Transverse colon (tissue), 4 donors: Measurements from ENCODE around the gene TBL3. TPM values are rescaled to one million over a fixed set of nuclear protein-coding genes. Genes with fewer than 3 reads are reported as not detected.

Experiments used
- DNase-seq: peaks from one replicate; pipeline ENCODE4 v3.0.0-alpha.2; 2019
- H3K27ac ChIP-seq, 4 donors: fragments of 200-600 bp; sonication (generic); 2 replicates each; pipeline ENCODE4 v1.5.1; 2016 to 2018; ENCODE audit warnings: inconsistent platforms in 4 of 4
- H3K27me3 ChIP-seq: fragments of 200-600 bp; sonication (generic); 2 replicates; pipeline ENCODE4 v1.5.1; 2017; ENCODE audit warnings: inconsistent platforms
- H3K36me3 ChIP-seq, 4 donors: fragments of 200-600 bp; sonication (generic); 2 replicates each; pipeline ENCODE4 v1.5.1; 2017 to 2019; ENCODE audit warnings: inconsistent platforms in 4 of 4
- H3K4me1 ChIP-seq, 4 donors: fragments of 200-600 bp; sonication (generic); 2 replicates each; pipeline ENCODE4 v1.5.1; 2017 to 2020; ENCODE audit warnings: inconsistent platforms in 4 of 4
- H3K4me3 ChIP-seq, 4 donors: fragments of 200-600 bp; sonication (generic); 1 replicate in 1 of 4; 2 replicates in 3 of 4; pipeline versions ENCODE4 v1.5.1 to v1.6.1; 2017 to 2019; ENCODE audit warnings: inconsistent platforms in 4 of 4
- H3K9me3 ChIP-seq, 2 donors: fragments of 200-600 bp; sonication (generic); 2 replicates each; pipeline ENCODE4 v1.5.1; 2017 to 2019; ENCODE audit warnings: inconsistent platforms in 2 of 2
- CTCF ChIP-seq, 5 experiments: fragments of 200-600 bp in 3 of 5; fragments of 450-650 bp in 2 of 5; sonication (generic) in 3 of 5; IDR thresholded peaks; 1 replicate in 2 of 5; 2 replicates in 3 of 5; pipeline ENCODE4 v1.5.1; 2016 to 2017; ENCODE audit warnings: antibody characterized with exemption in 5 of 5, inconsistent platforms in 3 of 5, mild to moderate bottlenecking in 2 of 5, moderate library complexity in 1 of 5
- EP300 ChIP-seq: sonication (generic); formaldehyde crosslinking; IDR thresholded peaks from one replicate; pipeline ENCODE4 v1.6.1; 2017; ENCODE audit warnings: antibody characterized with exemption, low read depth
- POLR2A ChIP-seq: fragments of 450-650 bp; IDR thresholded peaks from one replicate; pipeline ENCODE4 v1.6.1; 2016; ENCODE audit warnings: antibody characterized with exemption, mild to moderate bottlenecking, moderate library complexity
- POLR2AphosphoS5 ChIP-seq, 3 donors: sonication (generic); formaldehyde crosslinking; IDR thresholded peaks; one replicate each; pipeline ENCODE4 v1.6.1; 2016; ENCODE audit warnings: antibody characterized with exemption in 3 of 3
- whole genome bisulfite sequencing, 2 donors: methylation state at CpG; one replicate each; pipeline ENCODE4 v1.1.5; 2018; ENCODE audit warnings: low coverage in 1 of 2; 5-methylcytosine and 5-hydroxymethylcytosine counted together
- in situ Hi-C, 4 donors: fragments of 200-750 bp; cut with MboI; loops; one replicate each; pipeline versions ENCODE4 v1.15.0 to v1.15.1; 2017; ENCODE audit warnings: low sequenced_read_pairs in 3 of 4, low pct_ligation_motif_present in 1 of 4, low pct_unique_long_range_greater_than_20kb in 1 of 4
- intact Hi-C: fragments of 100-400 bp; cut with DNase I; formaldehyde crosslinking; loops from one replicate; pipeline ENCODE4 v1.15.1; 2023; ENCODE audit warnings: low total_unique reads
- total RNA-seq, 4 donors: library from RNA; depleted of rRNA; stranded (reverse); fragments of >200 nt; gene quantifications; one replicate each; pipeline ENCODE4 v1.1.0, GENCODE V29; 2016

The TBL3 gene
- total RNA-seq, 4 donors from 2014 or later, result 23.2 to 31.0 (median 28.2) TPM

GRCh38 chr16:1976951-1977874, 5.4 kb downstream of the TBL3 start:
- Histone ChIP-seq H3K27me3 (peaks cover 44% of the 10 kb centered on the region), H3K36me3 (peaks cover 0 to 12% (median 7%) of the 10 kb centered on the region in 4 donors)

GRCh38 chr16:1977875-1978268, 6.0 kb downstream of the TBL3 start:
- WGBS, 2 donors, result 89% methylated on average over 13 of the region's 18 CpGs; no CpG with 5 or more reads in 1 of the 2 donors
- no peak for DNase-seq
- H3K27ac ChIP-seq, result no peak overlapping the region
- H3K4me1 ChIP-seq, result peaks cover 4 to 45% (median 38%) of the 10 kb centered on the region in 4 donors
- TF ChIP-seq CTCF (IDR thresholded peaks at IDR 0.05), result no peak
- intact Hi-C loops, result no loop called here
- peaks cover 0 to 12% (median 7%) of the 10 kb centered on the region in 4 donors for H3K36me3 ChIP-seq
- H3K9me3 ChIP-seq, result no peaks in the 10 kb centered on the region
- in situ Hi-C loops, result no loop called here
- no peak overlapping the region for H3K4me3 ChIP-seq
- peaks cover 44% of the 10 kb centered on the region for H3K27me3 ChIP-seq

More at GRCh38 chr16:1976951-1977874, 5.4 kb downstream of the TBL3 start:
- TF ChIP-seq POLR2A (no peak), POLR2AphosphoS5 (IDR thresholded peaks at IDR 0.05) (no peak), EP300 (no peak)
- H3K4me3 ChIP-seq, result no peak overlapping the region
- intact Hi-C loops, result no loop called here
- peaks cover 7 to 44% (median 37%) of the 10 kb centered on the region in 4 donors for H3K4me1 ChIP-seq
- DNase-seq, result no peak
- WGBS, 2 donors, result 92% methylated on average over 29 of the region's 33 CpGs; no CpG with 5 or more reads in 1 of the 2 donors
- no peak overlapping the region for H3K27ac ChIP-seq
- in situ Hi-C loops, result no loop called here
- H3K9me3 ChIP-seq, result no peaks in the 10 kb centered on the region

- peaks cover 7 to 45% (median 40%) of the 10 kb centered on the region in 4 donors for H3K4me1 ChIP-seq
- DNase-seq, result no peak
Measured at GRCh38 chr16:1978476-1979120, 6.7 kb downstream of the TBL3 start.

More at GRCh38 chr16:1978476-1979120, 6.7 kb downstream of the TBL3 start:
- WGBS, 2 donors, result 67% methylated on average over 35 of the region's 37 CpGs; no CpG with 5 or more reads in 1 of the 2 donors
- in situ Hi-C loops (no loop called here), intact Hi-C loops (no loop called here)
- H3K27me3 ChIP-seq, result peaks cover 44% of the 10 kb centered on the region
- peaks cover 0 to 12% (median 7%) of the 10 kb centered on the region in 4 donors for H3K36me3 ChIP-seq
- peak overlapping the region in 3 of 4 donors; percentile 36 to 47 (median 39) for H3K4me3 ChIP-seq
- no peak for TF ChIP-seq EP300
- no peak for TF ChIP-seq POLR2A
- TF ChIP-seq CTCF (IDR thresholded peaks at IDR 0.05), result no peak
- no peak for TF ChIP-seq POLR2AphosphoS5 (IDR thresholded peaks at IDR 0.05)
- H3K27ac ChIP-seq, result peak overlapping the region; percentile 91 to 95 (median 93)
- H3K9me3 ChIP-seq, result no peaks in the 10 kb centered on the region
